Fibroblast of the aortic adventitia (primary cell): ENCODE measurements around the gene CFAP53. TPM values are rescaled to one million over a fixed set of nuclear protein-coding genes. Genes with fewer than 3 reads are reported as not detected.

ENCODE experiments used
- DNase-seq: peaks from one replicate; pipeline ENCODE4 v3.0.0-alpha.2; 2010; ENCODE audit warnings: low read depth
- H3K4me3 ChIP-seq: 2 replicates; pipeline ENCODE4 v1.5.1; 2011; ENCODE audit warnings: low read depth, mild to moderate bottlenecking, control low read depth, low read length, moderate library complexity
- total RNA-seq: library from RNA; depleted of rRNA; stranded (reverse); fragments of >200 nt; gene quantifications from 2 replicates; pipeline ENCODE4 v1.2.3, GENCODE V29; 2012; ENCODE audit warnings: low replicate concordance
- TF ChIP-seq, protein P1 (sequence below): IDR thresholded peaks from 2 replicates; pipeline ENCODE4 v1.5.1; 2011; ENCODE audit warnings: mild to moderate bottlenecking, low read length, control low read depth, inconsistent platforms; ENCODE audit not compliant: insufficient read depth

Gene CFAP53
- total RNA-seq, 1 donor: 0.27 TPM

- DNase-seq: no peak
- no peak overlapping the region for H3K4me3 ChIP-seq
- TF ChIP-seq, protein P1, sequence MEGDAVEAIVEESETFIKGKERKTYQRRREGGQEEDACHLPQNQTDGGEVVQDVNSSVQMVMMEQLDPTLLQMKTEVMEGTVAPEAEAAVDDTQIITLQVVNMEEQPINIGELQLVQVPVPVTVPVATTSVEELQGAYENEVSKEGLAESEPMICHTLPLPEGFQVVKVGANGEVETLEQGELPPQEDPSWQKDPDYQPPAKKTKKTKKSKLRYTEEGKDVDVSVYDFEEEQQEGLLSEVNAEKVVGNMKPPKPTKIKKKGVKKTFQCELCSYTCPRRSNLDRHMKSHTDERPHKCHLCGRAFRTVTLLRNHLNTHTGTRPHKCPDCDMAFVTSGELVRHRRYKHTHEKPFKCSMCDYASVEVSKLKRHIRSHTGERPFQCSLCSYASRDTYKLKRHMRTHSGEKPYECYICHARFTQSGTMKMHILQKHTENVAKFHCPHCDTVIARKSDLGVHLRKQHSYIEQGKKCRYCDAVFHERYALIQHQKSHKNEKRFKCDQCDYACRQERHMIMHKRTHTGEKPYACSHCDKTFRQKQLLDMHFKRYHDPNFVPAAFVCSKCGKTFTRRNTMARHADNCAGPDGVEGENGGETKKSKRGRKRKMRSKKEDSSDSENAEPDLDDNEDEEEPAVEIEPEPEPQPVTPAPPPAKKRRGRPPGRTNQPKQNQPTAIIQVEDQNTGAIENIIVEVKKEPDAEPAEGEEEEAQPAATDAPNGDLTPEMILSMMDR: no peak
Measured at GRCh38 chr18:50201476-50202018, 64.7 kb downstream of the CFAP53 start.

DNA sequence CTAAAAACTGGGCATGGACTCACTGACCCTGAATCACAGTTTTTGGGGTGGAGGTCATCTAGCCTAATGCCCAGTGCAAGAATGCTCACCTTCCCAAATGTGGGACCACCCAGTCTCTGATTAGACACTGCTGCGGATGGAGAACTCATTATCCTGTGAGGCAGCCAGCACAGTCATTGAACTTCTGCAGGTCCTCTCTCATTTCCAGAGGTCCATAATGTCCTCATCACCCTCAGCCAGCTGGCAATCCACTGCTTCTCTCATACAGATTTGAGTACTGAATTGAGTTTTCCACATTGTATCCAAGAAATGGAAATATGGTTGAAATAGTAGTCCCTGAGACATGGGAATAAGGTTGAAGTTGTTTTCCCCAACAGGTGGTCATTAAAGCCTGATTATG, 66.4 kb downstream of the CFAP53 start:
- H3K4me3 ChIP-seq: no peak overlapping the region
- TF ChIP-seq, protein P1: no peak
- DNase-seq: no peak

GRCh38 chr18:50199346-50199855, 66.9 kb downstream of the CFAP53 start:
- TF ChIP-seq, protein P1: no peak
- H3K4me3 ChIP-seq: no peak overlapping the region
- no peak for DNase-seq

DNA sequence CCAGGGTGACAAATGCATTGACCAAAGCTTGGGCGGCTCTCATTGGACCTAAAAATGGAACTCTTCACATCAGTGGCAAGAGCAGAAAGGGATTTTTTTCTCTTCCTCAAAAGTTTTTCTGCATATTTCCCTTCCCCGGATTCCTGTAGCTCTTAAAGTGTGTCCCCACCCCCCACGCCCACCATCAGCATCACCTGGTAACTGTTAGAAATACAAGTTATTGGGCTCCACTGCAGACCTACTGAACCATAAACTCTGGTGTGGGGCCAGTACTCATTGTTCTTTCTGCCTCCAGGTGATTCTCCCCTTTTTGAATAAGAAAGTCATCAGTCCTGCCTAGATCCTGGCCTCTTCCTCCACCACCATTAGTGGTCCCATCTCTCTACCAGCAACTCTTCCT, 70.0 kb downstream of the CFAP53 start:
- TF ChIP-seq, protein P1: no peak

DNA sequence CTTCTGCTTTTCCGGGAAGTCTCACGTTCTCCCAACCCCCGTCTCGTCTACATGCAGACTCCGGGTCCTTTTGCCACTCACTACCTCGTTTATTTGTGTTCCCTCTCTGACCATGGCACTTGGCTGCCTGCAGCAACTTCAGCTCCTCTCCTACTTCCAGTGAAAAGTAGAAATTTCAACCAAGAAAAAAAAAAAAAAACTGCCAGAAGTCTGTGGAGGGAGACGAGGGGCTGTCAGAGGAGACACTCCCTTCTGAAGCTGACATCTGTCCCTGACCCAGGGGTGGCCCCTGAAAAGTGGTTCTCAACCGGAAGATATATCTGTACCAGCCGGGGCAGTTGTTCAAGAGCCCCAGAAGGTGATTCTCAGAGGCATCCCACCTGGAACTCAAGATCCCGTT, 70.6 kb downstream of the CFAP53 start:
- no peak for DNase-seq
- H3K4me3 ChIP-seq: no peak overlapping the region
- TF ChIP-seq, protein P1: no peak

More for the DNA sequence above, 70.0 kb downstream of the CFAP53 start:
- DNase-seq: no peak
- H3K4me3 ChIP-seq: no peak overlapping the region

- TF ChIP-seq, protein P1: no peak
- no peak for DNase-seq
- H3K4me3 ChIP-seq: no peak within 1 kb of the TSS
Measured at GRCh38 chr18:50194631-50195532, 71.4 kb downstream of the CFAP53 start, which contains the start of gene MYO5B. Gene MYO5B (minus strand): TSS chr18:50195147. CDS start chr18:50194793, 354 bp downstream.
